Activated effector memory CD4-positive, alpha-beta T cell treated with anti-CD3 and anti-CD28 coated beads, Interleukin-2, amount 50 U/mL, for 16 hours (primary cell): ENCODE measurements around the gene CDIP1.
A peak's percentile ranks its signal among the peaks of the same experiment; 100 is the strongest.

Source experiments
- DNase-seq: peaks from one replicate; pipeline ENCODE4 v3.0.0-alpha.2; 2020

The CDIP1 gene

DNA sequence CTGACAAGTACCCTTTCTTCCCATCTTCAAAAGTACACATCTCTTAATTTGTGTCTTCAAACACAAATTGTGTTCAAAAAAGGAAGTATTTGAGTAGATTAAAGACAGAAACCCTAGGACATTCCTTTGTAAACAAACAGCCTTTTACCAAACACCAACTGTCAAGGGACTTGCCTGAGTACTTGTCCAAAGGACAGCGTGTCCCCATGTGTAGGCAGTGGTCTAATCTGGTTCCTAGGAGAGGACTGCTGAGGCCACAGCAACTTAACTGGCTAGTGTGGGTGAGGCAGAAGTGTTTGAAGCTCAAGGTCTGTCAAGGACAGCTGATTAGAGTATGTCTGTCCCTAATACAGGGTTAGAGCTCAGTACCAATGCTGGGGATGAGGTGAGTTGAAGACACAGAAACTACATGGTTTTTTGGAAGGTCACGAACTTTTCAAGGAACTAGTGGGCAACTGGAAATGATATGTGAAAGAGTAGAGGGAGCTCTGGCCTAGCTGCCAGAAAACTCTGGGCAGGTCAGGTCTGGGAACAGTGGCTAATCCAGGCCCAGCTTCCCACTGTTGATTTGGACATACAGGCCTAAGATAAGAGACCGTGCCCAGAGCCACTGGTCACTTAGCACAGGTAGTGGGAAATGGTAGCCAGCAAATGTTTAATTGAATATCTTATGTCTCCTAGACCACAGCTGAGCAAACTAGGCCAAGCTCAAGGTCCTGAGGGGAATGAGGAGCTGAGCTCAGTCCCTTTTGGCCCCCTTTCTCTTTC lies 52.3 kb downstream of the CDIP1 start:
- DNase-seq = no peak

DNA sequence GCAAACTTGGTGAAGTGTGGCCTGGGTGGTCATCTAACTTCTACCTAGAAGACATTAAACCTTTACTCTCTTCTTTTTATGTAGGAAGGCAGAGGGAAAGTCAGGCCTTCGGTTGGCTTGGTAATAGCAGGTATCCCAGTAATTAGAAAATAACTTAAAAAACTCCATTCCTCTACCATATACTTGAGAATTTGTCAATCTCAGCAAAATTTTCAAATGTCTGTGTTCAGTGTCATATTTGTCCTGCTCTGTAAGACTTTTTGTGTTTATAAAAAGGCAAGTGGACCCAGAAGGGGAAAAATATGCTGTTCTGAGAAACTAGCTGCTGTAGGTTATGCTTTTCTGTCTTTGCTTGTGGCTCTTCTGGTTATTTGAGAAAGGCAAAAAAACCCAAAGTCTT lies 56.6 kb downstream of the CDIP1 start:
- no peak for DNase-seq

DNA sequence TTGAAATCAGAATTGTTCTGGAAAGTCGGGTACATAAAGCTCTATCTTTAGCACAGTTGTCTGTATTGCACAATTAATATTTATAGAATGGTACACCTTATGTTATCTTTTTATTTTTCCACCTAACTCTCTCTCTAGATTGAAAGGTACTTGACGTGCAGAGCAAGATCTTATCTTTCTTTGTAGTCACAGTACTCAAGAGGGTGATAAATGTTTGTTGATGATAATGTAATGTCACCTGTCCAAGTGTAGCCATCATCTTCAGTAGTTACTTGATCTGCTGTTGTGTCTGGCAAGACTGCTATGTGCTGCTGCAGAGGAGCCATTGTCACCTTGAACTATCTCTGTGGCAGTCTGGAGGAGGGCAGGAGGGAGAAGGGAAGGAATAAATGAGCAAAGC lies 57.0 kb downstream of the CDIP1 start:
- DNase-seq = no peak

DNA sequence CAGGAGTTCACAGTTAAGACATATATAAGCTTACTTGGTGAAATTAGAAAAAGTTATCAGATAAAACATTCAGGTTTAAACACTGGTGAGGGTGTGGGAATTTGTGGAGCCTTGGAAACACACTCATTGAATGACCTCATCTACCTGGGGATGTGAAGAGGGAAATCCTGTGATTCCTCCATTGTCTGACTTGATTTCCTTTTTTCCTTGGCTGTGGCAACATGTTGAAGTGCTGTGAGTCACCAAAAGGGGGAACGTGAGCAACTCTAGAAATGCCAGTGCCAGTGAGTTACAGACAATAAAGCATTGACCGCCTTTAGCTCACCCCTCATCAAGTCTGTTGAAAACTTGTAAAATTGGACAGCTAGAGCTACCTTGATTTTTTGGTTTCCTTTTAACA lies 60.6 kb downstream of the CDIP1 start:
- DNase-seq = no peak

DNA sequence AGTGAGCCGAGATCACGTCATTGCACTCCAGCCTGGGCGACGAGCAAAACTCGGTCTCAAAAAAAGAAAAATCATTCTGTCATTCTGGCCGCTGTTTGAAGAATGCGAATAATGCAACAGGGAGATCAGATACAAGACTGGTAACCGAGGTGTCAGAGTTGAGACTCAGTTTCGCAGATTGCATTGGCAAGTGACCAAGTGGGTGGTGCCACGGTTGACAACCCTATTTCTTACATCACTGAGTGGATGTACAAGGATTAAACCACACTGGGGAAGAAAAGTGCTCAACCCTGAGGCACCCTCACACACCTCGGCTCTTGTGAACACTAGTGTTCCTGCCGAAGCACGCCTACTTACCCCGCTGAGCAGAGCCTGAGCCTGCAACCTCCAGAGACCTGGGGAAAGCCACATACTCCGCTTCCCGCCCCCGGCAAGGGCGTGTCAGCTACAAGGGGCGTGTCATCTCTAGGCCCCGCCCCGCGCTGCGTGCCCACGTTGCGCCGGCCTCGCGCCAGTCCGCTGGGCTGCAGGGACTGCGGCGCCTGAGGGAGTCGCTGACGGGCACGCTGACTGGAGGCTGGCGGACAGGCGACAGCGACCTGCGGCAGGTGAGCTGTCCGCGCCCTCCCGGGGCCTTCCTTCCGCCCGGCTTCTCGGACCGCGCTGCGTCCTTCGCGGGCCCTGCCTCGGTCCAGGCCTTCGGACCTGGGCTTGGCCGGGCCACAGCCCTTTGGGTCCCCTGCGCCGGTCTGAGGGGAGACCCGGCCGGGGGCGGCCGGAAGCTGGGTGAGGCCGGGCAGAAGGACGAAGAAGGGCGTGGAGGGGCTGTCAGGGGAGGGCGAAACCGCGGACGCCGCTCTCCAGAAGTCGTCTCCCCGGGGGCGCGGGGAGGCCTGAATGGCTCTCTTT lies 62.4 kb downstream of the CDIP1 start, which contains the start of gene HMOX2:
TSS of gene HMOX2 (plus strand) at position 519 of the 909 bp plus-strand sequence. CDS start 29,127 bp downstream, outside the sequence.
- DNase-seq = peak; percentile 98

DNA sequence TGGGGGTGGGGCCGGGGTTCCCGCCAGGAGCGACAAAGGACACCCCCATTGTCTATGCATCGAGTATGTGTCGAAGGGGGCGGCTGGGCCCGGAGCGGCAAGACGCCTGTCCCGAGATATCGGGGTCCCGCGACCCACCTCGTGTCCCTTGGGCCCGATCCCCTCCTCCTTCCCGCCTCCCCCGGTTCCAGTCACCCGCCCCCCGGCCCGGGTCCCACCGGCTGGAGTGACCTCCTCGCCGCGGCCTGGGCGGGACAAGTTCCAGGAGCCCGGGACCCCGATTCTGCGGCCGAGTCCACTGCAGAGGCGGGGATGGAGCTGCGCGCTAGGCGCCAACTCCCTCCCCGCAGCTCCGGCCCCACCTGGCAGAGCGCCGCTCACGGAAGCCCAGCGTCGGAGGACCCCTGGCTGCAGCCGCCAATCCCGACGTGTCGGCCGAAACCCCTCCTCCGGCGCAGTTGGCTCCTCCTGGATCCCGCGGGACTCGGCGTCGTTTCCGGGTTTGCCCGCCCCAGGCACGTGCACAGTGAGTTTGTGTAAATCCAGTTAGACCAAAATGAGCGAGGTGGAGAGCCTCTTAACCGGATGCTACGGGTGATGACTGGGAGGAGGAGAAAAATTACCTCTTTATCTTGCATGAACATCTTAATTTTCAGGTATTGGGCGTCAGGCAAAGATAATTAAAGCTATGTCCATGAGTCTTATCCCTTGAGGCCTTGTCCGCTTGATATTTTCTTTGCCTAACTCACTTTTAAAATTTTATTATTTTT lies 64.2 kb downstream of the CDIP1 start, which contains the start of gene NMRAL1:
TSS of gene NMRAL1 (minus strand) at position 434 of the 770 bp plus-strand sequence. CDS start 493 bp downstream, outside the sequence.
- peak; percentile 95 for DNase-seq

DNA sequence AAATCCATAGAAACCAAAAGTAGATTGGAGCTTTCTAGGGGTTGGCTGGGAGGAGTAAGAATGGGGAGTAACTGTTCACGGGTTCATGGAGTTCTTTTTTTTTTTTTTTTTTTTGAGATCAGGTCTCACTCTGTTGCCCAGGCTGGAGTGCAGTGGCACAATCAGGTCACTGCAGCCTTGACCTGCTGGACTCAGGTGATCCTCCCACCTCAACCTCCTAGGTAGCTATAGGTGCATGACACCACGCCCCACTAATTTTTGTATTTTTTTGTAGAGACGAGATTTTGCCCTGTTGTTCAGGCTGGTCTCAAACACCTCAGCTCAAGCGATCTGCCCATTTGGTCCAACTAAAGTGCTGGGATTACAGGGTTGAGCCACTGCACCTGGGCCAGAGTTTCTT lies 65.7 kb downstream of the CDIP1 start:
- DNase-seq = no peak

DNA sequence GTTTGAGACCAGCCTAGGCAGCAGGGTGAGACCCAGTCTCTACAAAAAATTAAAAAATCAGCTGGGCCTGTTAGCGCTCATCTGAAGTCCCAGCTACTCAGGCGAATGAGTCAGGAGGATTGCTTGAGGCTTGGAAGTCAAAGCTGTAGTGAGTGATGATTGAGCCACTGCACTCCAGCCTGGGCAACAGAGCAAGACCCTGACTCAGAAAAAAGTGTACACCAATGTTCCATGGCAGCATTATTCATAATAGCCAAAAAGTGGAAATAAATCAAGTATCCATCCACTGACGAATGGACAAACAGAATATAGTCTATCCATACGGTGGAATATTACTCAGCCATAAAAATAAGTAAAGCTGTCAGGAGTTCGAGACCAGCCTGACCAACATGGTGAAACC lies 66.7 kb downstream of the CDIP1 start:
- no peak for DNase-seq

DNA sequence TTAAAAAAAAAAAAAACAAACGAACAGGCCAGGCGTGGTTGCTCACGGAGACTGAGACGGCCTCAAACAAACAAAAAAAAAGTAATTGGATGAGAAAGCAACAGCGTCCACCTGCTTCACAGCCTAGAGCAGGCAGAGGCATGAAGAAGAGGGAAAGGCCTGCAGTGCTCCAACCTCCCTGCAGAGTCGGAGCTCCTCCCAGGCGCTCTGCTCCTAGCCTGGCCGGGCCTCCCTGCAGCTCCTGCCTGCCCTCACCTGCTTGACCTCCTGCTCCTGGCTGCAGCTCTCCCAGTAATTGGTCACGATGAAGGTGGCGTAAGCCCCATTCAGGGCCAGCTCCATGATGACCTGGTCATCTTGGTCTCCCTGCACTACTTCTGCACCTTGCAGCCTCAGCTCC lies 69.6 kb downstream of the CDIP1 start:
- DNase-seq = no peak

DNA sequence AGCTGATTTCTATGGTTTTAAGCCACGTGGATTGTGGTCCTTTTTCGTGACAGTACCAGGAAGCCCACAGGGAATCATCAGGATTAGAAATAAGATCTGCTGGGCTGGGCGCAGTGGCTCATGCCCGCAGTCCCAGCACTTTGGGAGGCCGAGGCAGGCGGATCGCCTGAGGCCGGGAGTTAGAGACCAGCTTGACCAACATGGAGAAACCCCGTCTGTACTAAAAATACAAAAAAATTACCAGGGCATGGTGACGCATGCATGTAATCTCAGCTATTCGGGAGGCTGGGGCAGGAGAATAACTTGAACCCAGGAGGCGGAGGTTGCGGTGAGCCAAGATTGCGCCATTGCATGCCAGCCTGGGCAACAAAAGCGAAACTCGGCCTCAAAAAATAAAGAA lies 70.7 kb downstream of the CDIP1 start:
- no peak for DNase-seq

DNA sequence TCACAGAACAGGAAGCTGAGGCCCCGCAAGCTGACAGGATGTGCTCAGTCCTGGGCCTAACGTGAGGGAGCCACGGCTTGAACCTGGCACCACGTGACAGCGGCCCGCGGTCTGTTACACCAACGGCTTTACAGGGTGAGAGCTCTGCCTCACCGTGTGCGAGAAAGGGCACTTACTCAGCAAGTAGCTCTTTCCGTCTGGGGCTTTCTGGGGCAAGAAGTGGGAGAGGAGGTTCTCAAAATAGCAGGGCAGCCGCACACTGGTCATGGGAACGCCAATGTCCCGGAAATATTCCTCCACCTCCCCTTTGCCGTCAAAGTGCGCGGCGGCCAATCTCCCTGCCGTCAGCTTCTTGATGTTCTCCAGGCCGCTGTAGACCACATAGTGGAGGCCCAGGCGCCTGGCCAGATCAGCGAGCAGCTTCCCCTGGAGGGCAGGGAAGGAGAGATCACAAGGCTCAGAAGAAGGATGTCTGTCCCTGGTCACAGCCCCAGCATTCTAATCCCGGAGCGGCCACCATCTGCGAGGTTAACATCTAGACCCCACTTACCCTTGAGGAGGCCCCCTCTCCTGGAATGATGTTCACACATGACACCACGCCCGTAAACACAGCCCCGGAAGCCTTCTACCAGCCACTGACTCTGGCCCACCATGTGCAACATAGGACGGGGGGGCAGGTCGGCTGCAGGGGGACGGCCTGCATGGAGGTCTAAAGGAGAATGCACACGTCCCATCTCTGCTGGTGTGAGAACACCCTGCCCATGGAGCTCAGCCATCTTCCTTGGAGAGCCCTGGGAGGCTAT lies 72.4 kb downstream of the CDIP1 start:
- DNase-seq = peak; percentile 85

DNA sequence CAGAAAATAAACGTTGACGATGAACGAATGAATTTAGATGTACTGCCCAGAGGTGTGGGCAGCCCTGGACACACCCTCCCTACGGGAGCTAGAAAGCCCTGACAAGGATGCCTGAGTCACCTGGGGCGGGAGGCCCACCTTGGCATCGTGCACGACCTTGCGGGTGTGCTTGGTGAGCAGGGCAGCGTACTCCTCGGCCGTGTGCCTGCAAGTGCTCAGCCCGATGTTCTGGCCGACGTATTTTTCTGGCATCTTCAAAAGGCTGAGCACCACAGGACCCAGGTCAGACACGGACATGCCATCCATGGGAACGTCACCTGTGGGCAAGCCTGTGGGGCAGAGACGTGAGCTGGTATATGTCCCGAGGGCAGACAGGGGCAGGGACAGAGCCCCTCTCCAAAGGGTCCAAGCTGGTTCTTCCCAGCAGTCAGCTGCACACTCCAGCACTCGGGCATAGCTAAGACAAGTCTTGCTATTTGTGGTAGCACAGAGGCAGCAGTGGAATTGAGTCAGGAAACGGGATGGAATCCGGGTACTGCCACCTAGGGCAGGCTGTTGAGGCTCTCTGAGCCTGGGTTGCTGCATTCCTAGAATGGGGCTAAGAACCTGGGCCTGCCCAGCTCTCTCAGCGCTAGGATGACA lies 74.9 kb downstream of the CDIP1 start:
- DNase-seq = no peak

DNA sequence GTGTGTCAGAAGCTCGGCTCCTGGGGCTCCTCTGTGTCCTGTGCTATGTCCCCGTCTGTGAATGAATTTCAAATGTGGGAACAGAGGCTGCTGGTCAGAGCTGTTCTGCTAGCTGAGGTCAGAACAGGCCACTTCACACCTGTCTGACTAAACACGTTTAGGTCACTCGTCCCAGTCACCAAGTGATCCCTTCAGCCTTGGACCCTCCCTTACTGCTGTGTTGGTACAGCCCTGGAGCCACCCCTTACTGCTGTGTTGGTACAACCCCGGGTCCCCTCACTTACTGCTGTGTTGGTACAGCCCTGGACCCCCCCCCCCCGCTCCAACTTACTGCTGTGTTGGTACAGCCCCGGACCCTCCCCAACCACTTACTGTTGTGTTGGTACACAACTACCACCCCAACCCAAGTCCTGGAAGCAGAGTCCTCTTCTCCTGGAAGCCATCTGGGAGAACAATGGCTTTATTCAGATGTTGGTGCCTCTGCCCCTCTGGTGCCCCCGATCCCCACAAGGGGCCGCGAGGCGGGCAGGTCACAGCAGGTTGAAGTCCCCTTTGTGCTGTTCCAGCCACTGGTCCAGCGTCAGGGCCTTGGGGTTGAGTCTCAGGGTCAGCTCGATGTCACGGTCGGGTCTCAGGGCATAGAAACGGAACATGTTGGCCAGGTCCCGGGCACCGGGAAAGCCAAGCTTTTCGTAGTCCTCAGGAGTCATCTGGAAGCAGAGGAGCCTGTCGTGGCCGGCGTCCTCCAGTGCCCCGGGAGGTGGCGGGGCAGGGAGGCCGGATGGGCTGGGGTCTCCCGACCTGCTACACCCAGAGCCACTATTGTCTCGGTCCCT lies 77.1 kb downstream of the CDIP1 start:
- no peak for DNase-seq

DNA sequence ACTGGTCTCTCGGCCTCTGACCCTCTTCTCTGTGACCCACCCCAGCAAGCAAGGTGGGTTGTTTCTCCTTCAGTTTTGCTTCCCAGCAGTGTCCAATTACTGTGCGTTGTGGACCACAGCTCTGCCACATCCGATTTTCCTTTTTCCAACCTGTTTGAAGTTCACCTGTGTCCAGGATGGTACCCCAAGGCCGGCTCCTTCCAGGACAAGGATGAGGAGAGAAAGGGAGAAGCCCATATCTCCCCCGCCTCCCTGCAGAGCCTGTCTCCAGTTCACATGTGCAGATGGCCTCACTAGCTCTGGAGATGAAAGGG lies 77.7 kb downstream of the CDIP1 start:
- DNase-seq = no peak
